ENCODE measurements around the gene NPTX1.
A peak's percentile ranks its signal among the peaks of the same experiment; 100 is the strongest.

The NPTX1 gene

GRCh38 chr17:80465327-80465974, 11.0 kb downstream of the NPTX1 start:
- Histone ChIP-seq H3K36me3 (ENCODE audit: insufficient read depth, low read length) (peaks cover 20% of the 10 kb centered on the region), H3K4me1 (ENCODE audit: insufficient read depth, low read length) (peaks cover 16% of the 10 kb centered on the region), H3K9me3 (ENCODE audit: low read length) (no peaks in the 10 kb centered on the region), H3K27ac (ENCODE audit: low read depth, low read length) (no peak overlapping the region), H3K9ac (ENCODE audit: low read length) (no peak overlapping the region), H3K27me3 (ENCODE audit: control insufficient read depth in 1 of 2, insufficient read depth in 2 of 2, low read length in 2 of 2) (peaks cover 0 to 7% of the 10 kb centered on the region in 2 donors), H3K4me3 (ENCODE audit: low read depth in 1 of 2, low read length in 2 of 2) (no peak overlapping the region)

DNA sequence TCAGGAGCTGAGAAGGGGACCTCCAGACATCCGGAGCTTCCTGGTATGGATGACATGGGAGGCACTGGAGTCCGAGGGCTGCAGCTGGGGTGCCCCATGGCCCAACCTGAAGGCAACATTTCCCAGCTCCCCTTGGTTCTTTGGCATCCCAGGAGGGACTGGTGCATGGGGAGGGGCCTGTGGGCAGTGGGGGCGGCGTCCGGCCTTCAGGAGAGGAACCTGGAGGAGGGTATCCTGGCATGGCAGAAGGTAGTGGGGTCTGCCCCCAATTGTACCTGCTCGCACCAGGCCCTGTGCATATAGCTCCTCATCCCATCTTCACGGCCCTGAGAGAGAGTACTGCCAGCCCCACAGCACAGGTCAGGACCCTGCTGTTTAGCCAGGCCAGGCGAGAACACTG, 11.9 kb downstream of the NPTX1 start:
- peaks cover 18% of the 10 kb centered on the region for H3K36me3 ChIP-seq (ENCODE audit: insufficient read depth, low read length)
- no peaks in the 10 kb centered on the region for H3K9me3 ChIP-seq (ENCODE audit: low read length)
- H3K27me3 ChIP-seq (ENCODE audit: control insufficient read depth in 1 of 2, insufficient read depth in 2 of 2, low read length in 2 of 2) = peaks cover 0 to 7% of the 10 kb centered on the region in 2 donors
- H3K4me1 ChIP-seq (ENCODE audit: insufficient read depth, low read length) = peaks cover 25% of the 10 kb centered on the region
- no peak overlapping the region for H3K27ac ChIP-seq (ENCODE audit: low read depth, low read length)
- no peak overlapping the region for H3K9ac ChIP-seq (ENCODE audit: low read length)
- H3K4me3 ChIP-seq (ENCODE audit: low read depth in 1 of 2, low read length in 2 of 2) = no peak overlapping the region

- Histone ChIP-seq H3K4me3 (ENCODE audit: low read depth in 1 of 2, low read length in 2 of 2) (no peak overlapping the region), H3K4me1 (ENCODE audit: insufficient read depth, low read length) (peaks cover 31% of the 10 kb centered on the region), H3K36me3 (ENCODE audit: insufficient read depth, low read length) (peaks cover 12% of the 10 kb centered on the region), H3K9ac (ENCODE audit: low read length) (no peak overlapping the region), H3K9me3 (ENCODE audit: low read length) (no peaks in the 10 kb centered on the region), H3K27me3 (ENCODE audit: control insufficient read depth in 1 of 2, insufficient read depth in 2 of 2, low read length in 2 of 2) (peaks cover 0 to 6% of the 10 kb centered on the region in 2 donors), H3K27ac (ENCODE audit: low read depth, low read length) (no peak overlapping the region)
Observed at GRCh38 chr17:80463784-80464400, 12.5 kb downstream of the NPTX1 start.

DNA sequence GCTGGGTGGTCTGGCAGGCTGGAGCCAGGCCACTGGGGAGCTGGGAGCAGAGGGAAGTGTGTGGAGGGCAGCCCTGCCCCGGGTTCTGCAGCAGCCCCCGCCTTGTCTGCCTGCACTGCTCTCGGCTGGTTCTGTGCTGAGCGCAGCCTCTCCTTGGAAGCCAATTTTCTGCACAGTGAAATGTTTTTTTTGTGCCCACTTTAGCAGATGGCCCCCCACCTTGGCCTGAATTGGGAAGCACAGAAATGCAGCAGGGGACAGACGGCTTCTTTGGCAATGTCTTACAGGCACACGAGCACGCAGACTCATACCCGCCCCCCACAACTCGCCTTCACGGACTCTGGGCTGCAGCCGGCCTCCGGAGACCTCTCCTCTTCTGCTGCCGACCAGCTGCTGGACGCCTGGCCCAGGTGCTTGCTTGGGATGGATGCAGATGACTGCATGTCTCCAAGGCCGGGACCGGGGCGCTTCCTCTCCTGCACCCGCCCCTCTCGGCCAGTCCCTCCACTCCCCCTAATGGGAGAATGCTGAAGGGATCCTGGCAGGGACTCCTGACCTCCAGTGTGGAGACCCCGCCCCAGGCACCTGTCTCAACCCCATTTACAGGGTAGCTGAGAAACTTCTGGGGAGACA, 14.8 kb downstream of the NPTX1 start:
- Histone ChIP-seq H3K4me1 (ENCODE audit: insufficient read depth, low read length) (peaks cover 49% of the 10 kb centered on the region), H3K27ac (ENCODE audit: low read depth, low read length) (peak overlapping the region; percentile 66), H3K9me3 (ENCODE audit: low read length) (no peaks in the 10 kb centered on the region), H3K27me3 (ENCODE audit: control insufficient read depth in 1 of 2, insufficient read depth in 2 of 2, low read length in 2 of 2) (no peaks in the 10 kb centered on the region), H3K9ac (ENCODE audit: low read length) (no peak overlapping the region), H3K4me3 (ENCODE audit: low read depth in 1 of 2, low read length in 2 of 2) (no peak overlapping the region), H3K36me3 (ENCODE audit: insufficient read depth, low read length) (no peaks in the 10 kb centered on the region)

- Histone ChIP-seq H3K4me1 (ENCODE audit: insufficient read depth, low read length) (peaks cover 60% of the 10 kb centered on the region), H3K9ac (ENCODE audit: low read length) (no peak overlapping the region), H3K4me3 (ENCODE audit: low read depth in 1 of 2, low read length in 2 of 2) (no peak overlapping the region), H3K36me3 (ENCODE audit: insufficient read depth, low read length) (no peaks in the 10 kb centered on the region), H3K27ac (ENCODE audit: low read depth, low read length) (peak overlapping the region; percentile 71), H3K9me3 (ENCODE audit: low read length) (no peaks in the 10 kb centered on the region), H3K27me3 (ENCODE audit: control insufficient read depth in 1 of 2, insufficient read depth in 2 of 2, low read length in 2 of 2) (no peaks in the 10 kb centered on the region)
Observed at GRCh38 chr17:80460429-80460834, 16.0 kb downstream of the NPTX1 start.

- Histone ChIP-seq H3K4me3 (ENCODE audit: low read depth in 1 of 2, low read length in 2 of 2) (no peak overlapping the region), H3K36me3 (ENCODE audit: insufficient read depth, low read length) (no peaks in the 10 kb centered on the region), H3K9ac (ENCODE audit: low read length) (no peak overlapping the region), H3K4me1 (ENCODE audit: insufficient read depth, low read length) (peaks cover 61% of the 10 kb centered on the region), H3K9me3 (ENCODE audit: low read length) (no peaks in the 10 kb centered on the region), H3K27me3 (ENCODE audit: control insufficient read depth in 1 of 2, insufficient read depth in 2 of 2, low read length in 2 of 2) (no peaks in the 10 kb centered on the region), H3K27ac (ENCODE audit: low read depth, low read length) (peak overlapping the region; percentile 14)
Observed at GRCh38 chr17:80459234-80459633, 17.2 kb downstream of the NPTX1 start.

GRCh38 chr17:80458016-80458415, 18.4 kb downstream of the NPTX1 start:
- Histone ChIP-seq H3K27ac (ENCODE audit: low read depth, low read length) (no peak overlapping the region), H3K4me3 (ENCODE audit: low read depth in 1 of 2, low read length in 2 of 2) (no peak overlapping the region), H3K9me3 (ENCODE audit: low read length) (no peaks in the 10 kb centered on the region), H3K27me3 (ENCODE audit: control insufficient read depth in 1 of 2, insufficient read depth in 2 of 2, low read length in 2 of 2) (no peaks in the 10 kb centered on the region), H3K4me1 (ENCODE audit: insufficient read depth, low read length) (peaks cover 67% of the 10 kb centered on the region), H3K36me3 (ENCODE audit: insufficient read depth, low read length) (no peaks in the 10 kb centered on the region), H3K9ac (ENCODE audit: low read length) (no peak overlapping the region)

- Histone ChIP-seq H3K9ac (ENCODE audit: low read length) (no peak overlapping the region), H3K36me3 (ENCODE audit: insufficient read depth, low read length) (no peaks in the 10 kb centered on the region), H3K27ac (ENCODE audit: low read depth, low read length) (peak overlapping the region; percentile 98), H3K4me3 (ENCODE audit: low read depth in 1 of 2, low read length in 2 of 2) (peak overlapping the region in 1 of 2 donors; percentile 77), H3K9me3 (ENCODE audit: low read length) (no peaks in the 10 kb centered on the region), H3K4me1 (ENCODE audit: insufficient read depth, low read length) (peaks cover 67% of the 10 kb centered on the region), H3K27me3 (ENCODE audit: control insufficient read depth in 1 of 2, insufficient read depth in 2 of 2, low read length in 2 of 2) (no peaks in the 10 kb centered on the region)
Observed at GRCh38 chr17:80457236-80457856, 19.1 kb downstream of the NPTX1 start.

DNA sequence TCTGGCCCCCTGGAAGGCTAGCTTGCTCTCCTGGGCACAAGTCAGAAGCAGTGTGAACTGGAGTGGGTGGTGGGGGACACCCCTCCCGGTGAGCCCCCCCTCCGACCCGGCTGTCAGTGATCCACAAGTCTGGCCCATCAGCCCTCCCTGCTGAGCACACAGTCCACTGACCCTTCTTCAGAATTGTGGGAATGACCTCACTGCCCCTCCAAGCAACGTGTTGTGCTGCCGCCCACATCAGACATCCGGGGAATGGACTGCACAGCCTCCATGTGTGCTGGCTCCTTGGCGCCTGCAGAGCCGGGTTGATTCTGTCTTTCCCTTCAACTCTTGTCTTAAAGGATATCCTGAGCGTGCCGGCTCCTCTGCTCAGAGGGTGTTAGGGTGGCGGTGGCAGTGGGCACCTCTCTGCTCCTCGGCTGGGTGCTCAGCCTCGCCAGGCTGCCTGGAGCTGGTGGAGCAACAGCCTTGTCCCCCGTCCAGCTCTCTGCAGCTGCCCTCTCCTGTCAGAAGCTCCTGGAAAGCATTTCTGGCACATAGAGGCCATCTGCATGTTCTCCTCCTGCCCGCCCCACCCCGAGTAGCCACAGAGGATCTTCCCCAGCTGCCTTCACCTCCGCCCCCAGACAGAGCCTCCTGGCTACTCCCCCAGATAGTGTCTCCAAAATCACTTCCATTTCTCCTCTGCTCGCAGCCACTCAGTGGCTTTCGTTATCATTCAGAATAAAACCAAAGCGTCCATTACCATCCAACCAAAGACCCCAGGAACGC, 19.8 kb downstream of the NPTX1 start:
- peak overlapping the region; percentile 98 for H3K27ac ChIP-seq (ENCODE audit: low read depth, low read length)
- H3K9ac ChIP-seq (ENCODE audit: low read length) = no peak overlapping the region
- H3K4me1 ChIP-seq (ENCODE audit: insufficient read depth, low read length) = peaks cover 61% of the 10 kb centered on the region
- H3K9me3 ChIP-seq (ENCODE audit: low read length) = no peaks in the 10 kb centered on the region
- no peaks in the 10 kb centered on the region for H3K27me3 ChIP-seq (ENCODE audit: control insufficient read depth in 1 of 2, insufficient read depth in 2 of 2, low read length in 2 of 2)
- peak overlapping the region in 1 of 2 donors; percentile 77 for H3K4me3 ChIP-seq (ENCODE audit: low read depth in 1 of 2, low read length in 2 of 2)
- H3K36me3 ChIP-seq (ENCODE audit: insufficient read depth, low read length) = no peaks in the 10 kb centered on the region

GRCh38 chr17:80455784-80456183, 20.6 kb downstream of the NPTX1 start:
- Histone ChIP-seq H3K27ac (ENCODE audit: low read depth, low read length) (peak overlapping the region; percentile 98), H3K9me3 (ENCODE audit: low read length) (no peaks in the 10 kb centered on the region), H3K4me3 (ENCODE audit: low read depth in 1 of 2, low read length in 2 of 2) (peak overlapping the region in 1 of 2 donors; percentile 77), H3K27me3 (ENCODE audit: control insufficient read depth in 1 of 2, insufficient read depth in 2 of 2, low read length in 2 of 2) (no peaks in the 10 kb centered on the region), H3K4me1 (ENCODE audit: insufficient read depth, low read length) (peaks cover 56% of the 10 kb centered on the region), H3K36me3 (ENCODE audit: insufficient read depth, low read length) (no peaks in the 10 kb centered on the region), H3K9ac (ENCODE audit: low read length) (peak overlapping the region; percentile 91)

DNA sequence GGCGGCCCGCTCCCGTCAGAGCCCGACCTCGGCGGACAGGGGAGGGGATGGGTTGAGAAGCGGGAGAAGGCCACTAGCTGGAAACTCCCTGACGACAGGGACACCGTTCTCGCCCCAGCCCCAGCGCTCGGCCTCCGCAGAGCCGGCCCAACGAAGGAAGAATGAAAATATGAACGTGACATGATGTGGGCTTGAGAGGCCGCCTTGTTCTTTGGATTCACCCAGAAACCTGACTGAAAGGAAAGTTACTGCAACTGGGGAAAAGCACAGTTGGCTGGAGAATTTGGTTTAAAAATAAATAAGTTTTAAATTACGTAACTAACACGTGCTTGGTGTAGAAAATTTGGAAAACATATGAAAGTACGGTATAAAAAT, 21.1 kb downstream of the NPTX1 start:
- peak overlapping the region; percentile 91 for H3K9ac ChIP-seq (ENCODE audit: low read length)
- no peaks in the 10 kb centered on the region for H3K27me3 ChIP-seq (ENCODE audit: control insufficient read depth in 1 of 2, insufficient read depth in 2 of 2, low read length in 2 of 2)
- H3K4me1 ChIP-seq (ENCODE audit: insufficient read depth, low read length) = peaks cover 58% of the 10 kb centered on the region
- peak overlapping the region; percentile 98 for H3K27ac ChIP-seq (ENCODE audit: low read depth, low read length)
- H3K4me3 ChIP-seq (ENCODE audit: low read depth in 1 of 2, low read length in 2 of 2) = peak overlapping the region; percentile 75 to 77
- no peaks in the 10 kb centered on the region for H3K9me3 ChIP-seq (ENCODE audit: low read length)
- no peaks in the 10 kb centered on the region for H3K36me3 ChIP-seq (ENCODE audit: insufficient read depth, low read length)
